ENCODE results near the gene TNFRSF11A.
A peak's percentile ranks its signal among the peaks of the same experiment; 100 is the strongest.

The TNFRSF11A gene

DNA sequence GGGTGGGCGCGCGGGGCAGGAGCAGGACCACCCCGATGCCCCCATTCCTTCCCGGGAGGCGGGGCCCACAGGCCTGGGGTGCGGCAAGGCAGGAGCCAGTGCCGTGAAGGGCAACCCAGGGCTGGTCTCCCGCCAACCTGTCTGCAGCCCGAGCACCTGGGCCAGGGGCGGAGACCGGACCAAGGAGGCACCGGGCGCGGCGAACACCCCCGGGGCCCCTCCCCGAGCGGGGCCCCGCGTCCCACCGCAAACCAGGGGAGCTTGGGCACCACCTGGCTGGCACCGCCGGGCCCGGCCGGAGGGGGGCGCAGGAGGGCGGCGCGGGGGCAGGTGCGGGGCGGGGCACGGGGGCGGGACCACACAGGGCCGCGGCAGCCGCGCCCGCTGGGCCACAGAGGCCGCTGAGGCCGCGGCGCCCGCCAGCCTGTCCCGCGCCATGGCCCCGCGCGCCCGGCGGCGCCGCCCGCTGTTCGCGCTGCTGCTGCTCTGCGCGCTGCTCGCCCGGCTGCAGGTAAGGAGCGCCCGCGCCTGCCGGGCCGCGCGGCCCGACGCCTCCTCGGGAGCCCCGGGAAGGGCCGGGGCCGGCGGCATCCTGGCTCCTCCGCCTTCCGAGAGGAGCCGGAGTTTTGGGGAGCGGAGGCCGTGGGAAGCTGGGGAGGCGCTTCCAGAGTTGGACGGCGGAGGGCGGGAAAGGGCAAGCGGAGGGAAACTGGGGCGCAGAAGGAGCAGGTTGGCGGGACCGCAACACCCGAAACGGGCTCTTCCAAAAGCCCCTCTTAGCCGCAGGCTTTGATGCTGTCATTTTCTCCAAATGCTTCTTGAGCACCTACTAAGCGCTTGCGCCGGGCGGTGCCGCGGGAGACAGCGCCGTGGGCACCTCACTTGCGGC lies at the start of gene TNFRSF11A:
TNFRSF11A (plus strand) TSS at position 394 of the 889 bp plus-strand sequence; CDS start at position 437, 43 bp downstream.
- H3K9me3 Mint-ChIP-seq, result no peaks in the 10 kb centered on the region
- DNase-seq (ENCODE audit: low spot score), result peak; percentile 66
- peaks cover 18% of the 10 kb centered on the region for H3K36me3 Mint-ChIP-seq (ENCODE audit: low read depth)
- H3K27me3 Mint-ChIP-seq (ENCODE audit: low read depth), result peaks cover 34% of the 10 kb centered on the region
- peak within 1 kb of the TSS; percentile 79 for H3K27ac Mint-ChIP-seq
- peak within 1 kb of the TSS; percentile 99 for H3K4me3 Mint-ChIP-seq
- peaks cover 47% of the 10 kb centered on the region for H3K4me1 Mint-ChIP-seq (ENCODE audit: low read depth)

DNA sequence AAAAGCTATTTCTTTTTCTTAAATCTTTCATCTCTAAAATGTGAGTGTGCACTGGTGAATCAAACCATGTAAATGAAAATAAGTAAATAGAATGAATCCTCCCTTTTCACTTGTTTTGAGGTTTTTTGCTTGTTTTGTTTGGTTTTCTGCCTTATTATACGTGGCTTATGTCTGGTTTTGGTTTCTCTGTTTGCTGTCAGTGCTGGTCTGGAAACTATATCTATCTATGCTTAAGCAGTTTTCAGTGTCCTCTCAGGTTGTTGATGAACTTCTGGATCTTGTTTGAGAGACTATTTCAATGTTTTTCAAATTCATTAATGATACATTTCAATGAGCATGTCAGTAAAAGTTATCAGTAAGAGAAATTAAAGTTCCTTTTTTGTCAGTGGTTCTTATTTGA lies 48.1 kb upstream of the TNFRSF11A start:
- H3K9me3 Mint-ChIP-seq, result no peaks in the 10 kb centered on the region
- no peak overlapping the region for H3K4me3 Mint-ChIP-seq
- no peak overlapping the region for H3K27ac Mint-ChIP-seq
- DNase-seq (ENCODE audit: low spot score), result no peak
- H3K27me3 Mint-ChIP-seq (ENCODE audit: low read depth), result no peaks in the 10 kb centered on the region
- peaks cover 10% of the 10 kb centered on the region for H3K4me1 Mint-ChIP-seq (ENCODE audit: low read depth)
- H3K36me3 Mint-ChIP-seq (ENCODE audit: low read depth), result peaks cover 31% of the 10 kb centered on the region

DNA sequence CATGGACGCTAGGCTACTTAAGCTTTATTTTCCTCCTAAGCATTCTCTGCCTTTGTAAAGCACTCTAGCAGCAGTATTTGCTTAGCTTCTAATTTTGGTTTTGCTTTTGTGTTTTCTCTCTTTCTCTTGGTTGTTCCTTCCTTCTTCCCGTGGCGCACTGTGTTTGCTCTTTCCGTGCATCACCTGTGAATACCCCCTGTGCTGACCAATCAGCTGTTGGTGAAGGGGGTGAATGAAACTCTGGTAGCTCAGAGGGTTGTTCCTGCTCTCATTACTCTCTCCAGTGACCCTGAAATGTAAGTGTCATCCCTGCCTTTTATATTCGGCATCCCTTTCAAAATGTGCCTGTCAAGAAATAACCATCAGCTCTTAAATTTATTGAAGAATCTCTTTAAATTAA lies 45.5 kb upstream of the TNFRSF11A start:
- Mint-ChIP-seq H3K9me3 (no peaks in the 10 kb centered on the region), H3K27ac (no peak overlapping the region), H3K27me3 (ENCODE audit: low read depth) (no peaks in the 10 kb centered on the region), H3K4me1 (ENCODE audit: low read depth) (peaks cover 11% of the 10 kb centered on the region), H3K36me3 (ENCODE audit: low read depth) (peaks cover 45% of the 10 kb centered on the region), H3K4me3 (no peak overlapping the region)
- no peak for DNase-seq (ENCODE audit: low spot score)

DNA sequence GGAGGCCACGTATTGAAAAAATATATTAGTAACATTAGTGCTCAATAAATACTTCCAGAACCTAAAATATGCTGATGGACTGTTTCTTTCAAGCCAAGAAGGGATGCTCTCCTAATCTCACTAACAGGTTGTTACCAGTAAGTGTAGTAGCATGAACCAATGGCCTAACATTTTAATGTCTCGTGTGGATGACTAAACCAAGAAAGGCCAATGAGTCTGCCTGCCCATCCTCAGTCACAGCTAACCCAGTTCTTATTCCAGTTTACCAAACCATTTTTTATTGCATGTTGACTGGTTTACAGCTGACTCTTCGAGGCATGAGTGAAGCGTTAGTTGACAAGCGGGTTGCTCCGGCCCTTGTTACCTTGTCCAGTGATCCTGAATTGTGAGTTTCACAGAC lies 45.1 kb upstream of the TNFRSF11A start:
- peaks cover 46% of the 10 kb centered on the region for H3K36me3 Mint-ChIP-seq (ENCODE audit: low read depth)
- H3K27ac Mint-ChIP-seq, result no peak overlapping the region
- H3K27me3 Mint-ChIP-seq (ENCODE audit: low read depth), result no peaks in the 10 kb centered on the region
- H3K4me1 Mint-ChIP-seq (ENCODE audit: low read depth), result peaks cover 11% of the 10 kb centered on the region
- no peak overlapping the region for H3K4me3 Mint-ChIP-seq
- no peaks in the 10 kb centered on the region for H3K9me3 Mint-ChIP-seq
- no peak for DNase-seq (ENCODE audit: low spot score)

DNA sequence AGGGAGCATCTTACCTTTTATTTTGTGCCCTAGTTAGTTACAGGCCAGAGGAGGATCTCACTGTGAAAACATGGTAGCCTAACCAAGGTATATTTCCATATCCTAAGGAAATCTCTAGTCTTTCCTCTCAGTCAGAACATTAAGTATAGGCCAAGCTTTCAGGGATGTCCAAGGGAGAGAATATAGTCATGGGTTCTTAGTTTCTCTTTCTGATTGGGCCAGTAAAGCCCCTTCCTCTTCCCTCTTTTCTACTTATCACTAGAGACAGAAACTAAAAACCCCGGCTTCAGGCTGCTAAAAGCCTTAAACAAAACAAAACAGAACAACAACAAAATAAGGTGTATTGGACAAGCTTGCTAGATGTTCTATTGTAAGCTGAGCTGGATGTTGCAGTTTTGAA lies 44.3 kb upstream of the TNFRSF11A start:
- Mint-ChIP-seq H3K4me3 (no peak overlapping the region), H3K27ac (no peak overlapping the region), H3K27me3 (ENCODE audit: low read depth) (no peaks in the 10 kb centered on the region), H3K4me1 (ENCODE audit: low read depth) (peaks cover 11% of the 10 kb centered on the region), H3K9me3 (no peaks in the 10 kb centered on the region), H3K36me3 (ENCODE audit: low read depth) (peaks cover 48% of the 10 kb centered on the region)
- DNase-seq (ENCODE audit: low spot score), result no peak

DNA sequence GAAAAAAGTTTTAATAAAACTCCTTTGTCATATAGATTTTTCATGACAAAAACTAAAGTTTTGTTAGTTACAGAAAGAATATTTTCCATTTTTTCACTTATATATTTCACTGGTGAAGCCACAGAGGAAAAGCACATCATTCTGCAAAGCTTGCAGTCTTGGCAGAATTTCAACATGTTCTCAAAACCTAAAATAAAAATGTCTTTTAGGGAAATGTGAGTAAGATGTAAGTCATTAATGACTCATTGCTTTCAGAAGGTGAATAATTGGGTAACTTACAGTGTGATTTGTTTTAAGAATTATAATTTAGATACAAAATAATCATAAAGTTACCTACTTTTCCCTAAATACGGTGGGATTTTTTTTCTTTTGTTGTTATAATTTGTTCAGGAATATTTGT lies 43.4 kb upstream of the TNFRSF11A start:
- H3K27me3 Mint-ChIP-seq (ENCODE audit: low read depth), result no peaks in the 10 kb centered on the region
- H3K9me3 Mint-ChIP-seq, result no peaks in the 10 kb centered on the region
- H3K27ac Mint-ChIP-seq, result no peak overlapping the region
- H3K4me3 Mint-ChIP-seq, result no peak overlapping the region
- peaks cover 47% of the 10 kb centered on the region for H3K36me3 Mint-ChIP-seq (ENCODE audit: low read depth)
- DNase-seq (ENCODE audit: low spot score), result no peak
- peaks cover 13% of the 10 kb centered on the region for H3K4me1 Mint-ChIP-seq (ENCODE audit: low read depth)

DNA sequence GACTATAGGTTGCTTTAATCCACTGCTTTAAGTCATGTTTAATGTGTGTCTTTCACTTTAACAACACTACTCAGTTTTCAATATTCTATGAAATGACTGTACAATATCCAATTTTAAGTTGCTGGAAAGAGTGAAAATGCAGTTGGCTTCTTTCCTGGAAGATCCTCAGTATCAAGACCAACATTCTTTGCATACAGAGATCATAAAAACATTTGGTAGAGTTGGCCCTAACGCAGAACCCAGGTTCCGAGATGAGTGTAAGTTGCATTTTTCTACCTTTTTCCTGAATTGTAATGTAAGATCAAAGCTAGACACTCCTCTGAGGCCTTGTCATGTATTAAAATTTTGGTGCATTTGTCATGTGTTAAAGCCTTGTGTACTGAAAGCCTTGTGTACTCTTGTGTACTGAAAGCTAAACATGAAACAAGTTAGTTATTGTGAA lies 42.9 kb upstream of the TNFRSF11A start:
- no peak overlapping the region for H3K4me3 Mint-ChIP-seq
- H3K4me1 Mint-ChIP-seq (ENCODE audit: low read depth), result peaks cover 9% of the 10 kb centered on the region

DNA sequence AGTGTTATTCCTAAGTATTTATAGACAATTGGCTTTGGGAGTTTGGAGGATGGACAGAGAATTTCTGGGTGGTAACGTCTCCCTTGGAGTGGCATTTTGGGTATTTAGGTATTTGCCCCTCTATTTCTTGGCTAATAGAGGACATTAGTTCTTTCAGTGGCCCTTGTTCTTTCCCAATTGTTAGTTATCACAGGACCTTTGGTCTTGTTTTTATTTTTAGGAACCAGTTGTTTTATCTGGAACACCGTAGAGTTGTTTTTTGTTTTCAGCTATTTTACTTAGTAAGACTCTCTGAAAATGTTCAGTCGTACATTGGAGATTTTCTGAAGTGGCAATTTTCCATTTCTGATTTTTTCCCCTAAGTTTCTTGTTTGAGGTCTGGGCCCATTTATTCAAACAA lies 40.5 kb upstream of the TNFRSF11A start:
- Mint-ChIP-seq H3K27me3 (ENCODE audit: low read depth) (no peaks in the 10 kb centered on the region), H3K27ac (no peak overlapping the region), H3K9me3 (no peaks in the 10 kb centered on the region), H3K4me3 (no peak overlapping the region), H3K36me3 (ENCODE audit: low read depth) (peaks cover 48% of the 10 kb centered on the region), H3K4me1 (ENCODE audit: low read depth) (peaks cover 9% of the 10 kb centered on the region)
- no peak for DNase-seq (ENCODE audit: low spot score)

More for the DNA sequence above, 42.9 kb upstream of the TNFRSF11A start:
- no peaks in the 10 kb centered on the region for H3K27me3 Mint-ChIP-seq (ENCODE audit: low read depth)
- no peaks in the 10 kb centered on the region for H3K9me3 Mint-ChIP-seq
- peaks cover 43% of the 10 kb centered on the region for H3K36me3 Mint-ChIP-seq (ENCODE audit: low read depth)
- no peak overlapping the region for H3K27ac Mint-ChIP-seq
- DNase-seq (ENCODE audit: low spot score), result no peak

DNA sequence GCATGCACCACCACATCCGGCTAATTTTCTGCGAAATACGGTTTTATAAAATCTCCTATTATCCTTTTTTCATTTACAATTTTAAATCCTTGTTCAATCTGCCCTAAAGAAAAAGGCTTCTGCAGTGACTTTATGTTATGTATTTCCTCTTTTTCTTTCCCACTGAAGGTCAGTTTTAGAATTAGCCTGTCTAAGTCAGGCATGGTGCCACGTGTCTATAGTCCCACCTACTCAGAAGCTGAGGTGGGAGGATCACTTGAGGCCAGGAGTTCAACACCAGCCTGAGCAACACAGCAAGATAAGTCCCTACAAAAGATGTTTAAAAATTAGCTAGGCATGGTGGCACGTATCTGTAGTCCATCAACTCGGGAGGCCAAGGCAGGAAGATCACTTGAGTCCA lies 39.8 kb upstream of the TNFRSF11A start:
- Mint-ChIP-seq H3K4me1 (ENCODE audit: low read depth) (peaks cover 9% of the 10 kb centered on the region), H3K27me3 (ENCODE audit: low read depth) (no peaks in the 10 kb centered on the region), H3K27ac (no peak overlapping the region), H3K9me3 (no peaks in the 10 kb centered on the region), H3K4me3 (no peak overlapping the region), H3K36me3 (ENCODE audit: low read depth) (peaks cover 47% of the 10 kb centered on the region)
- DNase-seq (ENCODE audit: low spot score), result no peak

DNA sequence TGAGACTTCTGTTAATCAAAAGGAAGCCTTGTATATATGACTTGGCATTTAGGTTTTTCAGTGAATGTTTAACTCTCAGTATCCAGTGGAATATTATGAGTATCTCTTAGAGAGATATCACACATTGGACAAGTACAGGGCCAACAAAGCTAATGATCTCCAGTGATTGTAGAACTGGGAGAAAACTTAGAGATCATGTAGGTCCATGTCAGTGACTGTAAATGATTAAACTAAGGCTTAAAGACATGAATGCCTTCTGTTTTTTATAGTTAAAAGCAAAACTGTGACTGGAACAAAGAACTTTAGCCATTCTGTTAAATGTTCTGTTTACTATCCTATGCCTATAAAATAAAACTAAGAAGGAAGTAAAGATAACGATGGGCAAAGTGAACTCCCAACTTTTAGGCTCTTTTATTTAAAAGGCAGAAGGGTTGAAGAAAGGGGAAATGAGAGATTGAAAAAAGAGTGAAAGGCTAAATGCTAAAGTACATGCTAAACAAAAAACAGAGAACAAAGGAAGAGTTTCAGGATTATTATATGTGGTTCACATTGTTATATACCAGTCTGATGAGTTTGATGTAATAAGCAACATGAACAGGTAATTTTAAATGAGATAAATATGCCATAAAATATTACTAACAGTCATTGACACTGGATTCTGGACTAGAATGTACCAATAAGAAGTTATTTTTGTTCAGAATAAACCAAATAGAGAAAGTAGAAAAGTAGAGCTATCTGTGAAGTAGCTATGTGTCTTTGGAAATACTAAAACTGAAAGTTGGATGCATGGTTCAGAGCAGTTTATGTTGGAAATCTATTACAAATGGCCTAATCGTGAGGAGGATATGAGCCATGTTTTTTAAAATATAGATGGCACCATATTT lies 37.1 kb upstream of the TNFRSF11A start:
- Mint-ChIP-seq H3K36me3 (ENCODE audit: low read depth) (peaks cover 33% of the 10 kb centered on the region), H3K4me1 (ENCODE audit: low read depth) (peaks cover 2% of the 10 kb centered on the region), H3K9me3 (no peaks in the 10 kb centered on the region), H3K27me3 (ENCODE audit: low read depth) (no peaks in the 10 kb centered on the region), H3K27ac (no peak overlapping the region), H3K4me3 (no peak overlapping the region)
- no peak for DNase-seq (ENCODE audit: low spot score)

DNA sequence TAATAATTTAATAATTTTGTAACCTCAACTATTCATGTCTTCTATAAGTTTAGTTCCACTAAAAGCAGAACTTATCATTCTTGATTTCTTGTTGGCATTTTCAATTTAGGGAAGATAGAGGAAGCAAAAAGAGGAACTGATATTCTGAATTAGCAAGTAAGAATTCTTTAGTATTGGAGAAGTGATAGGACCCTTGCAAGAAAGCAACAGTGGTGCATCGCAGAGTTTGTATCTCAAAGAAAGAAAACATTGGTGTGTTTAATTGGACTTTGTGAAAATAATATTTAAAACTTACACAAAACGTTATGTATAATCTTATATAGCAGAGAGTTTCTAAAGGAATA lies 36.5 kb upstream of the TNFRSF11A start:
- Mint-ChIP-seq H3K36me3 (ENCODE audit: low read depth) (peaks cover 29% of the 10 kb centered on the region), H3K4me1 (ENCODE audit: low read depth) (peaks cover 2% of the 10 kb centered on the region), H3K4me3 (no peak overlapping the region), H3K27ac (no peak overlapping the region), H3K9me3 (no peaks in the 10 kb centered on the region), H3K27me3 (ENCODE audit: low read depth) (no peaks in the 10 kb centered on the region)
- no peak for DNase-seq (ENCODE audit: low spot score)

DNA sequence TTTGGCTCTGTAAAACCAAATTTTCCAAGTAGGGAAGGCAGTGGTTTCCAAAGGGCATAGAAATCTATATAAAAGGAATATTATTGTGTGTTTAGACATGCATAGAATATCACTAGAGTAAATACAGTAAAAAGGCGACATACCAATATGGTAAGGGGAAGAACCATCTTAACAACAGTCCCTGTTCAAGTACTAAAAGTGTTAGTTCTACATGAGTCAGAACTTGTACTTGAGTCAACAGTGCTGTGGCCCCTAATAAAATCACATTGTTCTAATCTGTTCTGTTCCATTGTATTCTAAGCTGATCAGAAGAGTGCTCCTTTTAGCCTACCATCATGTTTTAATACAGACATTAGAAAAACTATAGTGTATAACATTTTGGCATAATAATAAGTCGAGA lies 36.1 kb upstream of the TNFRSF11A start:
- no peak for DNase-seq (ENCODE audit: low spot score)

DNA sequence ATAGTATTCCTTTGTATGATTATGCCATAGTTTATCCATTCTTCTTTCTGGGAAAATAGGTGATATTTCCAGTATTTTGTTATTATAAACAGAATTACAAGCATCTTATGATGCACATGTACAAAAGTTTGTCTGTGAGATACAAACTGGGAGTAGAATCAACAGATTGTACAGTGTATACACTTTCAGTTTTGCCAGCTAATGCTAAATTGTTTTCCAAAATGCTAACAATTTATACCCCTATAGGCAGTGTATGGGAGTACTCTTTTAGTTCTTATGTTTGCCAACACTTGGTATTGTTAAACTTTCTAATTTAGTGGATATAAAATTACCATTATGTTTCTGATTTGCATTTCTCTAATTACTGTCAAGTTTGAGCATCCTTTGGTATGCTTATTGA lies 31.0 kb upstream of the TNFRSF11A start:
- H3K4me1 Mint-ChIP-seq (ENCODE audit: low read depth), result no peaks in the 10 kb centered on the region
- H3K36me3 Mint-ChIP-seq (ENCODE audit: low read depth), result peaks cover 19% of the 10 kb centered on the region
- no peaks in the 10 kb centered on the region for H3K9me3 Mint-ChIP-seq
- H3K27ac Mint-ChIP-seq, result no peak overlapping the region
- no peak for DNase-seq (ENCODE audit: low spot score)
- H3K27me3 Mint-ChIP-seq (ENCODE audit: low read depth), result no peaks in the 10 kb centered on the region
- no peak overlapping the region for H3K4me3 Mint-ChIP-seq

More for the DNA sequence above, 36.1 kb upstream of the TNFRSF11A start:
- Mint-ChIP-seq H3K9me3 (no peaks in the 10 kb centered on the region), H3K36me3 (ENCODE audit: low read depth) (peaks cover 28% of the 10 kb centered on the region), H3K4me1 (ENCODE audit: low read depth) (peaks cover 2% of the 10 kb centered on the region), H3K4me3 (no peak overlapping the region), H3K27me3 (ENCODE audit: low read depth) (no peaks in the 10 kb centered on the region), H3K27ac (no peak overlapping the region)

DNA sequence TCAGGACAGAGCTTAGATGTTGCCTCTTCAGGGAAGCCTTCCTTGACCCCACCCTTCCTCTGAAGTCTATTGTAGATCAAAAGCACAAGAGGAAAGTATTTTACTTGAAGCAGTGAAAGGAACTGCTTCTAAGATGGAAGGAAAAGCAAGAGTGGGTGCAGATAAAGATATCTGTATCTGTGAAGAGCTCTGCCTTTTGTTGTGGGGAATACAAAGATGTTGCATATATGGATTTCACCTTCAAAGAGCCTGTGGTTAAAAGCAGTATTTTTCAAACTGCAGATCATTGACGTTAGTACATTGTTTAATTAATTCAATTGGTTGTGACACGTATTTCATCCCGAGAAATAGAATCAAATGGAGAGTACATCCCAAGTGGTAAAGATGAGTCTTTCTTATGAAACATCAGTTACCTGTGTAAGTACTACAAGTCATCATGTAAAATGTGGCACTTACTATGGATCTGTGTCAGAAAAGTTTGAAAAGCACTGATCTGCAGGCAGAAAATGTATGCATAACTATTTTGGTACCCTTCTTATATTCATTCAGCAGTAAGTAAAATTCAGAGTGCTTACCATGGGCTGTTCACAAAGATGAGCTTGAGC lies 24.6 kb upstream of the TNFRSF11A start:
- peaks cover 8% of the 10 kb centered on the region for H3K4me1 Mint-ChIP-seq (ENCODE audit: low read depth)
- H3K36me3 Mint-ChIP-seq (ENCODE audit: low read depth), result peaks cover 45% of the 10 kb centered on the region
- DNase-seq (ENCODE audit: low spot score), result no peak
- no peak overlapping the region for H3K4me3 Mint-ChIP-seq
- no peaks in the 10 kb centered on the region for H3K27me3 Mint-ChIP-seq (ENCODE audit: low read depth)
- no peaks in the 10 kb centered on the region for H3K9me3 Mint-ChIP-seq
- H3K27ac Mint-ChIP-seq, result no peak overlapping the region

Data from T-helper 2 cell treated with Interferon-gamma antibody and Interleukin-4, amounts not matched to agents 5 μg/mL and 100 μg/mL, for 36 hours (primary cell).